NCI-H146 treated with DMSO at 0.1 percent for 48 hours (cell line): ENCODE measurements around the gene ATP5PD.
"Not testable (repeated sequence)": the region's sequence is repeated elsewhere in the genome, so short reads cannot be mapped to it uniquely, and the experiment has no call there.

ENCODE experiments used
- DNase-seq: peaks from one replicate; lab custom pipeline; 2025; ENCODE audit not compliant: unreplicated experiment; lab: John Stamatoyannopoulos, UW

The ATP5PD gene

DNA sequence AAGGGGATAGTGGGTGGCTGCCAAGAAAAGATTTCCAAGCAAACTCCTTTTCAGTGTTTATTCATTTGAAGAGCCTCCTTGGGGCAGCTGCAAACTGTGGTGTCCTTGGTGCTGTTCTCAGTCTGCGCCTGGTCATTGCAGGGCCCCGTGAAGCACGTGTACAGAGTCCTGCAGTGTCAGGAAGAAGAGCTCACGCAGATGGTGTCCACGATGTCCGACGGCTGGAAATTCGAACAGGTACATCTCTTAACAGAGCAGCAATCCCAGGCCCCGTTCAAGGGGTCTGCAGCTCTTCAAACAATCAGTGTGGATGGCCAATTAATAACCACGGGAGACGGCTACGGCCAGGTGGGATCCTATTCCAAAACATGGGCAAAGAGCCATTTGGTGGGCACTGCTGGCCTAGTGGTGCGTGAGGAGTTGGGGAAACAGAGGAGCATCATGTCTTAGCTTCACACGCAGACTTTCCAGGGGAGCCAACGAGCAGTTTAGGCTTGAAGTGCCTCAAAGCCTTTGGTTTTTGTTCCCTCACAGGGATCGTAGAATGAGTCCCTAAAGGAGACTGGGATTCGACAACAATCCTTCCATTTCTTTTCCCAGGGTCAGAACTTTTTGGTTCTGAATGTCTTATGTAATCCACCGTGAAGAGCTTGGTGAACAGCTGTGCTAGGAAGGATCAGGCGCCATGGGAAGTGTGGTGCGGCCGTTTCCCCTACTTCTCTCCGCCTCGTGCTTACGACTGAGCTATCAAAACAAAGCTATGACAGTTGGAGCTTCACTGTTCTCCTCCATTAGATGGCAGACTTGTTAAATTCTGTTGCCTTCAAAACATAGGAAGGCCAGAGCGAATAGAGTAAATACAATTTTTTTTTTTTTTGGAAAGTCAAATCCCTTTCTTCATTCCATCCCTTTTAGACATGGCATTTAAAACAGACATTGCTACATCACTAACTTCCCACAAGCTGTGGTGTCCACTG, 12.9 kb upstream of the ATP5PD start:
- DNase-seq, result no peak

DNA sequence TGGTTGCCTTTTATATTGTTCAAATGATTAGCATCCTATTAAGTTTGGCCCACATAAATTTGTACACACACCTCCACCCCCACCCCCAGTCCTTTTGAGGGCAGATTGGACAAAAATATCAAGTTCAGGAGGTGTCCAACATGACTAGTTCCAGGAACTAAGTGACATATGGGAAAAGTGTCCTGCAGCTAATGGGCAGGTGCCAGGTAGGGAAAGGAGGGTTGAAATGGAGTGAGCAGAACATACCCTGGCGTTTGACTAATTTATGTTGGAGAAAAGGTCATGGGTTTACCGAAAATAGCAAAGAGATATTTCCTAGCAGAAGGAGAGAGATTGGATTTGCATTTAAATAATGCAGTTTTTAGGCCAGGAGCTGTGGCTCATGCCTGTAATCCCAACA, 5.2 kb upstream of the ATP5PD start:
- DNase-seq, result no peak

DNA sequence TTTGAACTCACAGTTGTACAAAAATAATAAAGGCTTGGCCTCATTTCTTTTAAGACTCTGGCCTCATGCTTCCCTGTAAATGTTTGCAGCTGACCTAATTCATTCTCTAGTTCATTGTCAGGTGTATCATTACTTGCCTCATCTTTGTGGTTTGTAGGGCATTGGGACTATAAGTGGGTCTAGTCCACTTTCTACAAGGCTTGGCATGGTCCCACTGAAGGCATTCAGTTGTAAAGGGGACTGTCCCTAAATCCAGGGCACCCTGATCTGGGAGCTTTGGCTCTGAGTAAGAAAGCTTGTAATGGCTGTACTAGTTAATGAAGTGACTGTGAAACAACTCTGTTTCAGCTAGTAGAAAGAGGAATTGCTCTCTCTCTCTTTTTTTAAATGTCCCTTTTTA, 2.9 kb upstream of the ATP5PD start:
- DNase-seq, result no peak

- DNase-seq, result no peak
These were observed 2.3 kb upstream of the ATP5PD start for GRCh38 chr17:75049057-75049456.

DNA sequence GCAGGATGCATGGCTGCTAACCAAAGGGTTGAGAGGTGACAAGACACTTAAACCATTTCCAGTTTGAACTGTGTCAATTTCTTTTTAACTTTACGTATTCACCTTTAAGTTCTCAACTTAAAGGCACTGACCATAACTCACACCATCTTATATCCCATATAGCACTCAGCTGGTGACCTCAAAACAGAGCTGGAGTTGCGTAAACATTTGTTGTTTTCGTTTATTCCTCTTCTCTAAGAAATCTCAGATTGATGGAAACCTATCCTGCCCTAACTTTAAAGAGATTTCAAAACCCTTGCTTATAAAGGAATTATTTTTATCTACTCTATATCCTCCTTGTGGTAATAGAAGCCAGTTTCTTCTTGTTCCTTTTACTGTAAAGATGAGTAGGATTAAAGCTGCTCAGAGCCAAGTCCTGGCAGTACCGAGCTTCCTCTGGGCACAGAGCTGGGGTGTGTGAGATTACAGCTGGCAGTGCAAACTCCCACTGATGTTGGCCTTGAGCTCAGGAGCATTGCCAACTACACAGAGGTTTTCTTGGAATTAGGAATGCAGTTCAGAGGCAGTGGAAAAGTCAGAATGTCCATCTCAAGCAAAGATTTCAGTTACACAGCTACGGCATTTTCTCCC, 1.6 kb upstream of the ATP5PD start:
- DNase-seq, result no peak

DNA sequence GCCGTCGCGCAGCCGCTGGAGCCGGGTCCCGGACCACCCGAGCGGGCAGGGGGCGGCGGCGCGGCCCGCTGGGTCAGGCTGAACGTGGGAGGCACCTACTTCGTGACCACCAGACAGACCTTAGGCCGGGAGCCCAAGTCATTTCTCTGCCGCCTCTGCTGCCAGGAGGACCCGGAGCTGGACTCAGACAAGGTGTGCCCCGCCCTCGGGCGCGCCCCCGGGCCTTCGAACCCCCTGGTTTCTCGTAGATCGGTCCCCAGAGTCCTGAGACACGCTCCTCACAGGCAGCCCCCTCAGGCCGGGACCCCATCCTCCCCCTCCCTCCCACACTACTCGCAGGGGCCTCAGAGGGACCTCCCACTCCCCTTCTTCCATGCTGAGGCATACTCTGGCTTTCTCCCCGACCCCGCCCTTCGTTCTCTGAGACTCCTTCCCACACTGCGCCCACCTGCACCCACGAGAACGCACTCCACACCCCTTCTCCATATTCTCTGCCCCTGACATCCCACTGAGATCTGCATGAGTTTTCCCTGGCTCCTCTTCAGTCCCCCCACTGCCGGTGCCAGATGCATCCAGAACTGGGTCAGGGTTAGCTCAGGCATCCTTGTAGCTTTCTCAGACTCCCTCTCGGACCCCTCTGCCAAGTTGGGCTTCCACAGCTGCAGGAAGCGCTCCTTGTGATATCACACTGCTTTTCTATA, 779 bp upstream of the ATP5PD start:
- DNase-seq, result no peak

DNA sequence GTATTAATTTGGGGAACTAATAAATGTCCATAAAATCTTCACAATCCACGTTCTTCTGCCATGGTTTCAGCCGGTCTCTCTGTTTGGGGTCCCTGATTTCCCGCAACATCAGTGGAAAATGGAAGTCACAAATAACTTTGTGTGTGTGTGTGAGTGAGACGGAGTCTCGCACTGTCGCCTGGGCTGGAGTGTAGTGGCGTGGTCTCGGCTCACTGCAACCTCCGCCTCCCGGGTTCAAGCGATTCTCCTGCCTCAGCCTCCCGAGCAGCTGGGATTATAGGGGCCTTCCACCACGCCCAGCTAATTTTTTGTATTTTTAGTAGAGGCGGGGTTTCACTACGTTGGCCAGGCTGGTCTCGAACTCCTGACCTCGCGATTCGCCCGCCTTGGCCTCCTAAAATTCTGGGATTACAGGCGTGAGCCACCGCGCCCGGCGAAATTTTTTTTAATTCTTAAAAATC, 793 bp downstream of the ATP5PD start:
- DNase-seq, result not testable (repeated sequence)

- no peak for DNase-seq
These were observed 2.1 kb downstream of the ATP5PD start for GRCh38 chr17:75044716-75045115.

DNA sequence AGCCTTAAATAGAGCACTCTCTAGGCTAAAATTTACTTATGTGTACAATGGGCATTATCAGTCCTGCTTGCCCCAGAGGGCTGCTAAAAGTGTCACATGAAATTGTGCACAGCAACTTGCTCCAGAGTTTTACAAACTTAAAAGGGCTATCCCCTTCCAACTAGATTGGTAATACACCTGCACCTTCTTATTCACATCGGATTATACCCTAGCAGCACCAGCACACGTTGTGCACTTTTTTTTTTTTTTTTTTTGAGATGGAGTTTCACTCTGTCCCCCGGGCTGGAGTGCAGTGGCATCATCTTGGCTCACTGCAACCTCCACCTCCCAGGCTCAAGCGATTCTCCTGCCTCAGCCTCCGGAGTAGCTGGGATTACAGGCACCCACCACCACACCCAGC, 3.0 kb downstream of the ATP5PD start:
- DNase-seq, result not testable (repeated sequence)

DNA sequence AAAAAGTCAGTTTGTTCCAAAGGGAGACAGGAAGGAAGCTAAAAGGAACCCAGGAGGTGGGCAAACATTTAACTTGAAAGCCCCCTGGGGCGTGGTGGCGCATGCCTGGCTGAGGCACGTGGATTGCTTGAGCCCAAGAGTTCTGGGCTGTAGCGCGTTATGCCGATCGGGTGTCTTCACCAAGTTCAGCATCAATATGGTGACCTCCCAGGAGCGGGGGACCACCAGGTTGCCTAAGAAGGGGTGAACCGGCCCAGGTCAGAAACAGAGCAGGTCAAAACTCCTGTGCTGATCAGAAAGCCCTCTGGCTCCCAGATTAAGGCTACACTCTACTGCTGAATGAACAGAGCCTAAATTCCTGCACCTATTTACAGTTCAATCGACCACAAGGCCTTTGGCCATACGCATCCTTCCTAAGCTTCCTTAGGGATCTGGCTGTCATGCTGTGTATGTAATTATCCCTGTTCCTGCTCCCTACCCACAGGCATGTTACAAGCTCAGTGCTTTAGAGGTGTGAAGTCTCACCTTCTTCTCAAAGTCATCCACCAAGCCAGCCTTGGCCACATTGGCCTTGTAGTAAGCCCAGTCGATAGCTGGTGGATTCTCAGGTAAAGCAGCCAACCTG, 5.0 kb downstream of the ATP5PD start:
- no peak for DNase-seq

GRCh38 chr17:75039238-75039637, 7.5 kb downstream of the ATP5PD start:
- no peak for DNase-seq

DNA sequence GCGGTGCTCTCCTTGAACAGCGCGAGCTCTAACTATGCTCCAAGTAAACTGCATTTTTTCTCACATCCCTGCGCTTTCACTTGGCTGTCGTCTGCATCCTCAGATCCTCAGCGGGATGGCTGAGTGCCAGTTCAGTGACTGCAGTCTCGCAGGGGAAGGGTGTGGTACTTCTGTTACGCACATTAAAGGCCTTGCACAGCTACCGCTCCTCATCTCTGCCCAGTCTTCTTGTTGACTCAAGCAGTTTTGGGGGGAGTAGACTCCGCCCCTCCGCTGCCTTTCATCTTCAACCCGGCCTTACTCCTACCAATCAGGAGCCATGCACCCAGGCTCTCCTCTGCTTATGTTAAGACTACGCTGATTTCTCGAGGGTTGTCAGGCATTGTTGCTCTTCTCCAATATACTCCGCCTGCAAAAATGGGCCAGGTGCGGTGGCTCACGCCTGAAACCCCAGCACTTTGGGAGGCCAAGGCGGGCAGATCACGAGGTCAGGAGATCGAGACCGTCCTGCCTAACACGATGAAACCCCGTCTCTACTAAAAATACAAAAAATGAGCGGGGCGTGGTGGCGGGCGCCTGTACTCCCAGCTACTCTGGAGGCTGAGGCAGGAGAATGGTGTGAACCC, 10.0 kb downstream of the ATP5PD start:
- peak; percentile 66 for DNase-seq

DNA sequence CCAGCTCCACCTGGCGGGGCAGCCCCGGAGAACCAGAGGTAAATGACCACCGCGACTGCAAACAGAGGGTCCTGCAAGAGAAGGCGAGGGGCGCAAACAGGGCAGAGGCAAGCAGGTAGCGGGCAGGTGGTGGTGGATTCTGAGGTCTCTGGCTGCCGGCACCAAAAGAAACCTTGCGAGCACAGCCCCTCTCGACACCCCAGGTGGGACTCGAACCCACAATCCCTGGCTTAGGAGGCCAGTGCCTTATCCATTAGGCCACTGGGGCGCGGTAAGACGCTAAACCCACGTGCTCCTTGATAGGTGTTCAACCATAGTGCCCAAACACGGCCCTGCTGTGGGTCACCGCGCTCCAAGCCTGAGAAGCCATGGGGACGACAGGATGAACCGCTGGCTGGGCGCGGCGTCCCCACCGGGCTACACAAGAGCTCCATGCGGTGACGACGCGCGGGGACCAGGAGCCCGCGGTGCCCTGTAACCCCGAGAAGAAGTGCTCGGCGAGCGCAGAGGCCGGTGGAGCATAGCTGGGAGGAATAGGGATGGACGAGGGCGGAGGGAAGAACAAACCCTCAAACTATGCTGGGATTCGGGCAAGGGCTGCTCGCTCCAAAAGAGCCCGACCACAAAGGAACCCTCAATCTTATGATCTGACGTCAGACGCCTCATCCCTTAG, 12.4 kb downstream of the ATP5PD start:
- DNase-seq, result peak; percentile 81

DNA sequence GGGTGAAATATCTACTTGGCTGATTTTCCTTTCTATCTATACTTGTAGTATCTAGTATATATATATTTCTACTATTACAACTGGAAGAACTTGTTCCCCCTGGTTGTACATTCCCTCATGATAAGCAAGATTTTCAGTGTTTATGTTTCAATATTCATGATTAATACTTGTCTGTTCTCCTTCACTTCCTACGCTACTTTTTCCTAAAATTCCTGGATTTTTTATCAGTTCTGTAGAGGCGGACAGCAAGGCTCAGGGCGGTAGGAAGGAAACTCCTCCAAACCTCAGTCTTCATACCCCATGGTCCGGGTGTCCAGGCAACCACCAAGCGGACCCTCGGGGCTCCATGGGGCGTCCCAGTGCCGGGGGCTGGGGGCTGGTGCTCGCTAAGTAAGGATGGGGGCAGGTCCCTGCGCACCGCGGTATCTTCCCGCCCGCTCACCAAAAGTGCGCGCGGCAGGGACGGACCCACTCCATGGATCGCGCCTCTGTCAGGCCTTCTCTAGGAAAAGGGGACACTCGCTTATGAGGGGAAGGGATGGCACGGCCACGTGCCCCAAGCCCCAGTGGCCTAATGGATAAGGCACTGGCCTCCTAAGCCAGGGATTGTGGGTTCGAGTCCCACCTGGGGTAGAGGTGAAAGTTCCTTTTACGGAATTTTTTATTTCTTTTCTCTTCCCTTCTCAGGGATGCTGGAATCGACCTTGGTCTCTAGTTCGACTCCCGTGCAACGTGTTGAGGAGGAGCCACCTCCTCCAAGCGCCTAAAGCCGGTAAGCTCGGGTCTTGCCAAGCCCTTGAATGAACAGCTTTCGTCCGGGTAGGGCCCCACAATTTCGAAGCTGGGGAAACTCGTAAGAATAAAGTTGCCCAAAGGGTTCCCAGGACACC, 13.2 kb downstream of the ATP5PD start:
- DNase-seq, result peak; percentile 84

GRCh38 chr17:75032720-75033280, 14.0 kb downstream of the ATP5PD start:
- DNase-seq, result no peak

DNA sequence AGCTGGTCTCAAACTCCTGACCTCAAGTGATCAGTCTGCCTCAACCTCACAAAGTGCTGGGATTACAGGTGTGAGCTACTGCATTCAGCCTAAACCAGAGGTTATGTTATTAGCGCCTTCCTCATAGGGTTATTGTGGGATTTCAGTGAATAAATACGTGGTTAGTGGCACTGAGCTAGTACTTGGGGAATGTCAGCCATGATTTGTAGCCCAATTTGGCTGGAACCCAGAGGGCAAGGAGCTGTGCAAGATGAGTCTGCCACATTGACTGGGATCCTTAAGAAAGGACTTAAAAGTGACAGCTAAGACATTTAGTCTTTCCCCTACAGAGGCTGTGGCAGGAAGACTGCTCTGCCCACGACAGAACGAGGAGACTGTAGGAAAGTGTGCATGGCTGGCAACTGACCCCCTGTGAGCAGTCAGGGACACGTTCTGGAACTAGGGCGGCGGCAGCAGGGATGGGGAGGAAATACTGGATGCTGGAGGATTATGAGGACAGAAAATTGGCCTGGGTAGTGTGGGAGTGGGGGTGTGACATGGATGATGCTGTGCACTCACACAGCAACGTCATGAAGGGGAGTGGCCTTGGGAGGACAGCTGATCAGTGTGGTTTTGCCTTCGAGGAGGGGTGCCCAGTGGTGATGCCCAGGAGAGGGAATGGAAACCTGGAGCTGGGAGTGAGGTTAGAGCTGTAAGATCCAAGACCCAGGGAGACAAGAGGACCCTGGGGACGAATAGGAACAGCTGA, 14.6 kb downstream of the ATP5PD start:
- peak; percentile 55 for DNase-seq

- DNase-seq, result no peak
These were observed 16.6 kb downstream of the ATP5PD start for GRCh38 chr17:75030161-75030560.

DNA sequence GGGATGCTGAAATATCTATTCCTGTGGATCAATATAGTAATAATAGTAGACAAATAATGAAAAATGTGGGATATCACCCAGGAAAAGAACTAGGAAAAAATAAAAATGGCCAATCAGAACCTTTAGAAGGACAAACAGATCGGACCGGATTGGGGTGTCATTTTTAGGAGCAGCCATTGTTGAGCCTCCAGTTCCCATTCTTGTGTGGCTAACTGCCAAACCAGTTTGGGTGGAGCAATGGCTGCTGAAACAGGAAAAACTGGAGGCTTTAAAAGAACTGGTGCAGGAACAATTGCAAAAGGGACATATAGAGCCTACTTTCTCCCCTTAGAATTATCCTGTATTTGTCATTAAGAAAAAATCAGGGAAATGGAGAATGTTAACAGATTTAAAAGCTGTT, 20.1 kb downstream of the ATP5PD start:
- not testable (repeated sequence) for DNase-seq
